ENCODE data around the gene UBAC1.
A peak's percentile ranks its signal among the peaks of the same experiment; 100 is the strongest.
"Not testable (repeated sequence)": the region's sequence is repeated elsewhere in the genome, so short reads cannot be mapped to it uniquely, and the experiment has no call there.

UBAC1 gene

GRCh38 chr9:135950135-135950682, 11.0 kb downstream of the UBAC1 start:
- Mint-ChIP-seq H3K36me3 (ENCODE audit: low read depth) (peaks cover 55% of the 10 kb centered on the region), H3K27ac (peak overlapping the region; percentile 84), H3K4me3 (no peak overlapping the region)

GRCh38 chr9:135949501-135950134, 11.6 kb downstream of the UBAC1 start:
- Mint-ChIP-seq H3K27ac (peak overlapping the region; percentile 84), H3K9me3 (no peaks in the 10 kb centered on the region), H3K27me3 (ENCODE audit: low read depth, poor library complexity) (no peaks in the 10 kb centered on the region), H3K4me1 (peaks cover 51% of the 10 kb centered on the region), H3K4me3 (no peak overlapping the region), H3K36me3 (ENCODE audit: low read depth) (peaks cover 55% of the 10 kb centered on the region)
- no peak for TF ChIP-seq CTCF (IDR thresholded peaks at IDR 0.05)
- DNase-seq: peak; percentile 40

More at GRCh38 chr9:135950135-135950682, 11.0 kb downstream of the UBAC1 start:
- peaks cover 57% of the 10 kb centered on the region for H3K4me1 Mint-ChIP-seq
- H3K27me3 Mint-ChIP-seq (ENCODE audit: low read depth, poor library complexity): no peaks in the 10 kb centered on the region
- DNase-seq: no peak
- H3K9me3 Mint-ChIP-seq: no peaks in the 10 kb centered on the region
- TF ChIP-seq CTCF (IDR thresholded peaks at IDR 0.05): no peak

- H3K9me3 Mint-ChIP-seq: no peaks in the 10 kb centered on the region
- peak overlapping the region; percentile 84 for H3K27ac Mint-ChIP-seq
- H3K4me3 Mint-ChIP-seq: peak overlapping the region; percentile 2
- TF ChIP-seq CTCF (IDR thresholded peaks at IDR 0.05): no peak
- no peaks in the 10 kb centered on the region for H3K27me3 Mint-ChIP-seq (ENCODE audit: low read depth, poor library complexity)
- H3K36me3 Mint-ChIP-seq (ENCODE audit: low read depth): peaks cover 58% of the 10 kb centered on the region
- DNase-seq: no peak
- peaks cover 46% of the 10 kb centered on the region for H3K4me1 Mint-ChIP-seq
Observed at GRCh38 chr9:135948968-135949367, 12.2 kb downstream of the UBAC1 start.

- no peak for TF ChIP-seq CTCF (IDR thresholded peaks at IDR 0.05)
- DNase-seq: no peak
- H3K36me3 Mint-ChIP-seq (ENCODE audit: low read depth): peaks cover 62% of the 10 kb centered on the region
Observed at GRCh38 chr9:135948446-135948845, 12.7 kb downstream of the UBAC1 start.

GRCh38 chr9:135947582-135947981, 13.6 kb downstream of the UBAC1 start:
- H3K9me3 Mint-ChIP-seq: no peaks in the 10 kb centered on the region
- H3K36me3 Mint-ChIP-seq (ENCODE audit: low read depth): peaks cover 66% of the 10 kb centered on the region
- no peaks in the 10 kb centered on the region for H3K27me3 Mint-ChIP-seq (ENCODE audit: low read depth, poor library complexity)
- peaks cover 41% of the 10 kb centered on the region for H3K4me1 Mint-ChIP-seq
- H3K27ac Mint-ChIP-seq: peak overlapping the region; percentile 99
- DNase-seq: no peak
- no peak for TF ChIP-seq CTCF (IDR thresholded peaks at IDR 0.05)
- H3K4me3 Mint-ChIP-seq: no peak overlapping the region

More at GRCh38 chr9:135948446-135948845, 12.7 kb downstream of the UBAC1 start:
- Mint-ChIP-seq H3K4me3 (no peak overlapping the region), H3K9me3 (no peaks in the 10 kb centered on the region), H3K27me3 (ENCODE audit: low read depth, poor library complexity) (no peaks in the 10 kb centered on the region), H3K27ac (peak overlapping the region; percentile 99), H3K4me1 (peaks cover 46% of the 10 kb centered on the region)

GRCh38 chr9:135947105-135947504, 14.1 kb downstream of the UBAC1 start:
- H3K27me3 Mint-ChIP-seq (ENCODE audit: low read depth, poor library complexity); DNase-seq; H3K27ac Mint-ChIP-seq; H3K4me3 Mint-ChIP-seq; H3K9me3 Mint-ChIP-seq: not testable (repeated sequence)
- Mint-ChIP-seq H3K36me3 (ENCODE audit: low read depth) (peaks cover 66% of the 10 kb centered on the region), H3K4me1 (peaks cover 36% of the 10 kb centered on the region)

Measured in nephron progenitor cell (in vitro differentiated cells).